Spinal cord (tissue), 10 donors: Measurements from ENCODE around the gene CST7. TPM values are rescaled to one million over a fixed set of nuclear protein-coding genes. Genes with fewer than 3 reads are reported as not detected.
"Not testable (repeated sequence)": the region's sequence is repeated elsewhere in the genome, so short reads cannot be mapped to it uniquely, and the experiment has no call there.

Experiments used
- DNase-seq, 6 donors: peaks; one replicate each; pipeline versions ENCODE4 v3.0.0 to v3.0.0-alpha.2; 2013 to 2015; ENCODE audit warnings: low spot score in 6 of 6, low read depth in 4 of 6
- H3K27ac ChIP-seq: one replicate; pipeline ENCODE4 v1.5.1; 2013; ENCODE audit warnings: low read depth, low read length, control low read depth
- H3K27me3 ChIP-seq: one replicate; pipeline ENCODE4 v1.6.1; 2013; ENCODE audit warnings: low read length; ENCODE audit not compliant: control insufficient read depth, insufficient read depth
- H3K36me3 ChIP-seq: one replicate; pipeline ENCODE4 v1.6.1; 2013; ENCODE audit warnings: low read length; ENCODE audit not compliant: control insufficient read depth, insufficient read depth
- H3K4me1 ChIP-seq: one replicate; pipeline ENCODE4 v1.6.1; 2013; ENCODE audit warnings: low read length; ENCODE audit not compliant: control insufficient read depth, insufficient read depth
- H3K4me3 ChIP-seq: one replicate; pipeline ENCODE4 v1.5.1; 2013; ENCODE audit warnings: low read depth, low read length, control low read depth
- H3K9me3 ChIP-seq: one replicate; pipeline ENCODE4 v1.6.1; 2013; ENCODE audit warnings: low read length; ENCODE audit not compliant: control insufficient read depth, insufficient read depth
- WGBS: methylation state at CpG from one replicate; pipeline ENCODE4 v1.1.5; 2013; ENCODE audit warnings: missing lambda C conversion rate; ENCODE audit not compliant: insufficient coverage; 5-methylcytosine and 5-hydroxymethylcytosine counted together
- polyA plus RNA-seq, 2 donors: library from polyadenylated mRNA; unstranded; fragments of 120-200 nt; gene quantifications; one replicate each; pipeline ENCODE4 v1.2.1, GENCODE V29; 2013; ENCODE audit not compliant: insufficient read length in 2 of 2
- total RNA-seq, 2 donors: library from RNA; depleted of rRNA in 1 of 2; stranded (reverse); fragments of 120-200 nt in 1 of 2; fragments of >200 nt in 1 of 2; gene quantifications; one replicate each; pipeline versions ENCODE4 v1.2.3 to v1.2.4, GENCODE V29; 2013 to 2014
- donor health status: healthy.

Gene CST7
- total and polyA plus RNA-seq, 4 donors: 0.55 to 8.5 TPM; not detected in 2

- no peak for DNase-seq
- Histone ChIP-seq H3K9me3 (no peaks in the 10 kb centered on the region), H3K4me3 (no peak overlapping the region), H3K27me3 (no peaks in the 10 kb centered on the region), H3K4me1 (peaks cover 10% of the 10 kb centered on the region), H3K36me3 (no peaks in the 10 kb centered on the region), H3K27ac (no peak overlapping the region)
- WGBS: 86% methylated on average over 9 of the region's 12 CpGs
Measured at GRCh38 chr20:24998631-24999445, 49.8 kb downstream of the CST7 start.

GRCh38 chr20:24999568-24999967 lies 50.5 kb downstream of the CST7 start:
- no peak overlapping the region for H3K4me3 ChIP-seq
- peaks cover 7% of the 10 kb centered on the region for H3K4me1 ChIP-seq
- no peaks in the 10 kb centered on the region for H3K27me3 ChIP-seq
- H3K9me3 ChIP-seq: no peaks in the 10 kb centered on the region
- no peaks in the 10 kb centered on the region for H3K36me3 ChIP-seq
- no peak for DNase-seq
- 100% methylated on average over 2 of the region's 4 CpGs for WGBS
- no peak overlapping the region for H3K27ac ChIP-seq

GRCh38 chr20:25000268-25000801 lies 51.3 kb downstream of the CST7 start:
- Histone ChIP-seq H3K36me3 (no peaks in the 10 kb centered on the region), H3K9me3 (no peaks in the 10 kb centered on the region), H3K27ac (no peak overlapping the region), H3K4me3 (no peak overlapping the region), H3K4me1 (peaks cover 7% of the 10 kb centered on the region), H3K27me3 (no peaks in the 10 kb centered on the region)
- 56% methylated on average over 4 of the region's 4 CpGs for WGBS
- no peak for DNase-seq

GRCh38 chr20:25001323-25001722 lies 52.3 kb downstream of the CST7 start:
- 94% methylated on average over 2 of the region's 4 CpGs for WGBS
- not testable (repeated sequence) for H3K27ac ChIP-seq, H3K4me3 ChIP-seq, DNase-seq, H3K9me3 ChIP-seq, H3K36me3 ChIP-seq, H3K27me3 ChIP-seq
- peaks cover 16% of the 10 kb centered on the region for H3K4me1 ChIP-seq

GRCh38 chr20:25003002-25003401 lies 53.9 kb downstream of the CST7 start:
- H3K4me3 ChIP-seq: no peak overlapping the region
- no peaks in the 10 kb centered on the region for H3K27me3 ChIP-seq
- peaks cover 19% of the 10 kb centered on the region for H3K4me1 ChIP-seq
- DNase-seq: no peak
- no CpG with 5 or more reads among the region's 1 CpG for WGBS
- H3K36me3 ChIP-seq: peaks cover 17% of the 10 kb centered on the region
- H3K9me3 ChIP-seq: no peaks in the 10 kb centered on the region
- no peak overlapping the region for H3K27ac ChIP-seq

- Histone ChIP-seq H3K4me3 (no peak overlapping the region), H3K36me3 (peaks cover 25% of the 10 kb centered on the region), H3K9me3 (no peaks in the 10 kb centered on the region), H3K27ac (peak overlapping the region; percentile 16), H3K4me1 (peaks cover 19% of the 10 kb centered on the region), H3K27me3 (no peaks in the 10 kb centered on the region)
- 50% methylated on average over 1 of the region's 2 CpGs for WGBS
- DNase-seq: peak in 5 of 6 donors; percentile 21 to 86 (median 51)
Measured at GRCh38 chr20:25005220-25005619, 56.2 kb downstream of the CST7 start.

GRCh38 chr20:25005661-25006060 lies 56.6 kb downstream of the CST7 start:
- Histone ChIP-seq H3K4me1 (peaks cover 19% of the 10 kb centered on the region), H3K36me3 (peaks cover 29% of the 10 kb centered on the region), H3K9me3 (no peaks in the 10 kb centered on the region), H3K27me3 (no peaks in the 10 kb centered on the region), H3K27ac (peak overlapping the region; percentile 16), H3K4me3 (no peak overlapping the region)
- DNase-seq: no peak
- 84% methylated on average over 8 of the region's 8 CpGs for WGBS

- H3K4me3 ChIP-seq: no peak overlapping the region
- H3K36me3 ChIP-seq: peaks cover 36% of the 10 kb centered on the region
- H3K9me3 ChIP-seq: no peaks in the 10 kb centered on the region
- H3K27ac ChIP-seq: no peak overlapping the region
- no peak for DNase-seq
- no peaks in the 10 kb centered on the region for H3K27me3 ChIP-seq
- H3K4me1 ChIP-seq: peaks cover 19% of the 10 kb centered on the region
- WGBS: 63% methylated on average over 11 of the region's 12 CpGs
Measured at GRCh38 chr20:25006431-25007167, 57.5 kb downstream of the CST7 start.

- WGBS: 96% methylated on average over 21 of the region's 22 CpGs
- Histone ChIP-seq H3K27me3 (no peaks in the 10 kb centered on the region), H3K36me3 (peaks cover 47% of the 10 kb centered on the region), H3K9me3 (no peaks in the 10 kb centered on the region), H3K4me1 (peaks cover 19% of the 10 kb centered on the region), H3K4me3 (no peak overlapping the region), H3K27ac (no peak overlapping the region)
- DNase-seq: no peak
Measured at GRCh38 chr20:25007491-25008305, 58.6 kb downstream of the CST7 start.
